Measurements from ENCODE around the gene ZNF768. TPM values are rescaled to one million over a fixed set of nuclear protein-coding genes. Genes with fewer than 3 reads are reported as not detected.

ZNF768 gene
- total and polyA plus RNA-seq, 9 donors = 25.9 to 35.0 (median 31.4) TPM

GRCh38 chr16:30533748-30534367 is 7.5 kb upstream of the ZNF768 start:
- no peak for DNase-seq
- Histone ChIP-seq H3K27ac (ENCODE audit: low read length) (peak overlapping the region; percentile 98), H3K4me1 (ENCODE audit: control insufficient read depth, insufficient read depth, low read length) (peaks cover 24% of the 10 kb centered on the region), H3K9me3 (replicated peaks; ENCODE audit: control insufficient read depth, low read depth, low read length) (no peaks in the 10 kb centered on the region), H3K27me3 (ENCODE audit: control insufficient read depth, insufficient read depth, low read length) (no peaks in the 10 kb centered on the region), H3K36me3 (ENCODE audit: control insufficient read depth, insufficient read depth, low read length) (peaks cover 31% of the 10 kb centered on the region), H3K4me3 (ENCODE audit: low read length) (peak overlapping the region; percentile 93)
- WGBS (ENCODE audit: insufficient coverage) = 12% methylated on average over 24 of the region's 29 CpGs

GRCh38 chr16:30533146-30533522 is 6.8 kb upstream of the ZNF768 start:
- H3K4me3 ChIP-seq (ENCODE audit: low read length) = no peak overlapping the region

GRCh38 chr16:30532285-30533145 is 6.1 kb upstream of the ZNF768 start:
- H3K4me3 ChIP-seq (ENCODE audit: low read length) = no peak overlapping the region
- H3K27ac ChIP-seq (ENCODE audit: low read length) = no peak overlapping the region
- no peak for DNase-seq
- H3K4me1 ChIP-seq (ENCODE audit: control insufficient read depth, insufficient read depth, low read length) = peaks cover 32% of the 10 kb centered on the region
- no peaks in the 10 kb centered on the region for H3K27me3 ChIP-seq (ENCODE audit: control insufficient read depth, insufficient read depth, low read length)
- H3K36me3 ChIP-seq (ENCODE audit: control insufficient read depth, insufficient read depth, low read length) = peaks cover 31% of the 10 kb centered on the region
- no peaks in the 10 kb centered on the region for H3K9me3 ChIP-seq (replicated peaks; ENCODE audit: control insufficient read depth, low read depth, low read length)
- 94% methylated on average over 54 of the region's 57 CpGs for WGBS (ENCODE audit: insufficient coverage)

More at GRCh38 chr16:30533146-30533522, 6.8 kb upstream of the ZNF768 start:
- Histone ChIP-seq H3K9me3 (replicated peaks; ENCODE audit: control insufficient read depth, low read depth, low read length) (no peaks in the 10 kb centered on the region), H3K27ac (ENCODE audit: low read length) (no peak overlapping the region), H3K27me3 (ENCODE audit: control insufficient read depth, insufficient read depth, low read length) (no peaks in the 10 kb centered on the region), H3K36me3 (ENCODE audit: control insufficient read depth, insufficient read depth, low read length) (peaks cover 31% of the 10 kb centered on the region), H3K4me1 (ENCODE audit: control insufficient read depth, insufficient read depth, low read length) (peaks cover 26% of the 10 kb centered on the region)
- DNase-seq = no peak
- WGBS (ENCODE audit: insufficient coverage) = 52% methylated on average over 11 of the region's 11 CpGs

- H3K9me3 ChIP-seq (replicated peaks; ENCODE audit: control insufficient read depth, low read depth, low read length) = no peaks in the 10 kb centered on the region
- no peaks in the 10 kb centered on the region for H3K27me3 ChIP-seq (ENCODE audit: control insufficient read depth, insufficient read depth, low read length)
- no peak overlapping the region for H3K4me3 ChIP-seq (ENCODE audit: low read length)
- WGBS (ENCODE audit: insufficient coverage) = 78% methylated on average over 4 of the region's 13 CpGs
- H3K4me1 ChIP-seq (ENCODE audit: control insufficient read depth, insufficient read depth, low read length) = peaks cover 35% of the 10 kb centered on the region
- no peak overlapping the region for H3K27ac ChIP-seq (ENCODE audit: low read length)
- peaks cover 31% of the 10 kb centered on the region for H3K36me3 ChIP-seq (ENCODE audit: control insufficient read depth, insufficient read depth, low read length)
- DNase-seq = no peak
Observed at GRCh38 chr16:30530163-30531037, 4.0 kb upstream of the ZNF768 start.

- H3K36me3 ChIP-seq (ENCODE audit: control insufficient read depth, insufficient read depth, low read length) = peaks cover 45% of the 10 kb centered on the region
- no peak for DNase-seq
- WGBS (ENCODE audit: insufficient coverage) = 87% methylated on average over 3 of the region's 4 CpGs
- no peaks in the 10 kb centered on the region for H3K27me3 ChIP-seq (ENCODE audit: control insufficient read depth, insufficient read depth, low read length)
- no peak overlapping the region for H3K27ac ChIP-seq (ENCODE audit: low read length)
- H3K9me3 ChIP-seq (replicated peaks; ENCODE audit: control insufficient read depth, low read depth, low read length) = no peaks in the 10 kb centered on the region
- H3K4me1 ChIP-seq (ENCODE audit: control insufficient read depth, insufficient read depth, low read length) = peaks cover 38% of the 10 kb centered on the region
- H3K4me3 ChIP-seq (ENCODE audit: low read length) = no peak overlapping the region
Observed at GRCh38 chr16:30528799-30529457, 2.6 kb upstream of the ZNF768 start.

GRCh38 chr16:30527635-30528178 is 1.3 kb upstream of the ZNF768 start:
- no peaks in the 10 kb centered on the region for H3K27me3 ChIP-seq (ENCODE audit: control insufficient read depth, insufficient read depth, low read length)
- H3K27ac ChIP-seq (ENCODE audit: low read length) = peak overlapping the region; percentile 100
- peaks cover 39% of the 10 kb centered on the region for H3K36me3 ChIP-seq (ENCODE audit: control insufficient read depth, insufficient read depth, low read length)
- WGBS (ENCODE audit: insufficient coverage) = 14% methylated on average over 6 of the region's 14 CpGs
- H3K4me3 ChIP-seq (ENCODE audit: low read length) = peak overlapping the region; percentile 92
- H3K4me1 ChIP-seq (ENCODE audit: control insufficient read depth, insufficient read depth, low read length) = peaks cover 28% of the 10 kb centered on the region
- H3K9me3 ChIP-seq (replicated peaks; ENCODE audit: control insufficient read depth, low read depth, low read length) = no peaks in the 10 kb centered on the region
- DNase-seq = no peak

- H3K4me1 ChIP-seq (ENCODE audit: control insufficient read depth, insufficient read depth, low read length) = peaks cover 31% of the 10 kb centered on the region
- 0% methylated on average over 61 of the region's 79 CpGs for whole genome bisulfite sequencing (ENCODE audit: insufficient coverage)
- H3K9me3 ChIP-seq (replicated peaks; ENCODE audit: control insufficient read depth, low read depth, low read length) = no peaks in the 10 kb centered on the region
- peak overlapping the region; percentile 100 for H3K27ac ChIP-seq (ENCODE audit: low read length)
- peaks cover 32% of the 10 kb centered on the region for H3K36me3 ChIP-seq (ENCODE audit: control insufficient read depth, insufficient read depth, low read length)
- H3K27me3 ChIP-seq (ENCODE audit: control insufficient read depth, insufficient read depth, low read length) = no peaks in the 10 kb centered on the region
- peak; percentile 99 for DNase-seq
- H3K4me3 ChIP-seq (ENCODE audit: low read length) = peak overlapping the region; percentile 92
Observed at GRCh38 chr16:30526823-30527634, 663 bp upstream of the ZNF768 start.

GRCh38 chr16:30525844-30526136 is 576 bp downstream of the ZNF768 start:
- Histone ChIP-seq H3K36me3 (ENCODE audit: control insufficient read depth, insufficient read depth, low read length) (peaks cover 20% of the 10 kb centered on the region), H3K27me3 (ENCODE audit: control insufficient read depth, insufficient read depth, low read length) (no peaks in the 10 kb centered on the region), H3K9me3 (replicated peaks; ENCODE audit: control insufficient read depth, low read depth, low read length) (no peaks in the 10 kb centered on the region), H3K4me3 (ENCODE audit: low read length) (peak overlapping the region; percentile 92), H3K27ac (ENCODE audit: low read length) (peak overlapping the region; percentile 64), H3K4me1 (ENCODE audit: control insufficient read depth, insufficient read depth, low read length) (peaks cover 33% of the 10 kb centered on the region)
- no peak for DNase-seq
- WGBS (ENCODE audit: insufficient coverage) = 63% methylated on average over 4 of the region's 4 CpGs
